Coronary artery (tissue), 2 donors: ENCODE results near the gene MUC16.

Experiments
- DNase-seq: peaks from one replicate; pipeline ENCODE4 v3.0.0-alpha.2; 2017; ENCODE audit warnings: low spot score
- H3K27ac ChIP-seq, 2 donors: fragments of 200-600 bp; sonication (generic); one replicate each; pipeline ENCODE4 v1.5.1; 2016 to 2019
- H3K4me3 ChIP-seq: fragments of 200-600 bp; sonication (generic); 2 replicates; pipeline ENCODE4 v1.5.1; 2016; ENCODE audit warnings: mild to moderate bottlenecking, moderate library complexity
- TF ChIP-seq, protein P1 (sequence below): fragments of 200-600 bp; sonication (generic); IDR thresholded peaks from one replicate; pipeline ENCODE4 v1.5.1; 2019; ENCODE audit warnings: antibody characterized with exemption

The MUC16 gene

DNA sequence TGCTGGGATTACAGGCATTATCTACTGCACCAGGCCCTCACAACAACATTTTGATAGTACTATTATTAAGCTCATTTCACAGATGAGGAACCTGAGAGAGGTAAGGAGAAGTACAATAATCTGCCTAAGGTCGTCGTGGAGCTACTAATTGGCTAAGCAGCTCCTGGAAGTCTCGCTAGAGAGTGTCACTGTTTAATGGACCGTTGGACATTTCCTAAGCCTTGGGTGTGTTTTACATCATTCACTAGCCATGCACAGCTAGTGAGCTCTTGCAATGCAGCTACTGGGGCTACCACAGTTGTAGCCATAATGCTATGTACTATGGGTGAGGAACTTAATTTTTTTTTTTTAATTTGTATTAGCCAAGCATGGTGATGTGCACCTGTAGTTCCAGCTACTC, 42.7 kb upstream of the MUC16 start:
- TF ChIP-seq, protein P1, sequence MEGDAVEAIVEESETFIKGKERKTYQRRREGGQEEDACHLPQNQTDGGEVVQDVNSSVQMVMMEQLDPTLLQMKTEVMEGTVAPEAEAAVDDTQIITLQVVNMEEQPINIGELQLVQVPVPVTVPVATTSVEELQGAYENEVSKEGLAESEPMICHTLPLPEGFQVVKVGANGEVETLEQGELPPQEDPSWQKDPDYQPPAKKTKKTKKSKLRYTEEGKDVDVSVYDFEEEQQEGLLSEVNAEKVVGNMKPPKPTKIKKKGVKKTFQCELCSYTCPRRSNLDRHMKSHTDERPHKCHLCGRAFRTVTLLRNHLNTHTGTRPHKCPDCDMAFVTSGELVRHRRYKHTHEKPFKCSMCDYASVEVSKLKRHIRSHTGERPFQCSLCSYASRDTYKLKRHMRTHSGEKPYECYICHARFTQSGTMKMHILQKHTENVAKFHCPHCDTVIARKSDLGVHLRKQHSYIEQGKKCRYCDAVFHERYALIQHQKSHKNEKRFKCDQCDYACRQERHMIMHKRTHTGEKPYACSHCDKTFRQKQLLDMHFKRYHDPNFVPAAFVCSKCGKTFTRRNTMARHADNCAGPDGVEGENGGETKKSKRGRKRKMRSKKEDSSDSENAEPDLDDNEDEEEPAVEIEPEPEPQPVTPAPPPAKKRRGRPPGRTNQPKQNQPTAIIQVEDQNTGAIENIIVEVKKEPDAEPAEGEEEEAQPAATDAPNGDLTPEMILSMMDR = no peak
- no peak for DNase-seq
- H3K27ac ChIP-seq = no peak overlapping the region
- H3K4me3 ChIP-seq = no peak overlapping the region

DNA sequence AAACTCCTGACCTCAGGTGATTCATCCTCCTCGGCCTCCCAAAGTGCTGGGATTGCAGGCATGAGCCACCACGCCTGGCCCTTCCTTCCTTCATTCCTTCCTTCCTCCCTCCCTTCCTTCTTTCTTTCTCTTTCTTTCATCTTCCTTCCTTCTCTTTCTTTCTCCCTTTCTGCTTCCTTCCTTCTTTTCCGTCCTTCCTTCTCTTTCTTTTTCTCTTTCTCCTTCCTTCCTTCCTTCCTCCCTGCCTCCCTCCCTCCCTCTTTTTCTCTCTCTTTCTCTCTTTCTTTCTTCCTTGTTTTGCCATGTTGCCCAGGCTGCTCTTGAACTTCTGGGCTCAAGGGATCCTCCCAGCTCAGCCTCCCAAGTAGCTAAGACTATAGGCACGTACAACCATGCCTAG, 36.5 kb upstream of the MUC16 start:
- Histone ChIP-seq H3K27ac (no peak overlapping the region), H3K4me3 (no peak overlapping the region)
- DNase-seq = no peak
- TF ChIP-seq, protein P1 = no peak

DNA sequence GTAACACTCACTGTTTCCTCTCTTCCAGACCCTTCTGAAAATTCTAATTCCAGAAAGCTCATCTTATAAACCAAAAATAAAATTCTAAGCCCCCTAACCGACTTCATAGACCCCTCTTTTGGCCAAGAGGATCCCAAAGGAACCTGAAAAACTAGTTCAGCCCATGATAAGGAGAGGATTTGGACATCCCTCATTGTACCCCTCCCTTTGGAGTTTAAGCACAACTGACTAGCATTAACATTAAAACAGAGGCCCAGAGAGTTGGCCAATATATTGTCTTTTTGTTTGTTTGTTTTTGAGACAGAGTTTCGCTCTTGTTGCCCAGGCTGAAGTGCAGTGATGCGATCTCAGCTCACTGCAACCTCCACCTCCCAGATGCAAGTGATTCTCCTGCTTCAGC, 34.2 kb upstream of the MUC16 start:
- no peak for DNase-seq
- TF ChIP-seq, protein P1 = no peak
- no peak overlapping the region for H3K4me3 ChIP-seq
- no peak overlapping the region for H3K27ac ChIP-seq

DNA sequence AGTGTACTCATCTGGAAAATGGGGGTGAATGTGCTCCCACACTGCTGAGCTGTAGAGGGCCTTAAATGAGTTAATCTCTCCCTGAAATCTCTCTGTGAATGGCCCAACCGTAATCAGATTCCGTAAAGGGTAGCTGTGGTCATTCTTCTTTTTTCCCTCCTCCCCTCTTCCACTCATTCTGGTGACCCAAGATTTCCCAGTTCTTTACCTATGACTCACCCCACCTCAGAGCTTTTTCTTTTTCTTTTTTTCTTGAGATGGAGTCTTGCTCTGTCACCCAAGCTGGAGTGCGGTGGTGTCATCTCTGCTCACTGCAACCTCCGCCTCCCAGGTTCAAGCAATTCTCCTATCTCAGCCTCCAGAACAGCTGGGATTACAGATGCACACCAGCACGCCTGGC, 33.3 kb upstream of the MUC16 start:
- no peak for DNase-seq
- Histone ChIP-seq H3K27ac (no peak overlapping the region), H3K4me3 (no peak overlapping the region)
- TF ChIP-seq, protein P1 = no peak

DNA sequence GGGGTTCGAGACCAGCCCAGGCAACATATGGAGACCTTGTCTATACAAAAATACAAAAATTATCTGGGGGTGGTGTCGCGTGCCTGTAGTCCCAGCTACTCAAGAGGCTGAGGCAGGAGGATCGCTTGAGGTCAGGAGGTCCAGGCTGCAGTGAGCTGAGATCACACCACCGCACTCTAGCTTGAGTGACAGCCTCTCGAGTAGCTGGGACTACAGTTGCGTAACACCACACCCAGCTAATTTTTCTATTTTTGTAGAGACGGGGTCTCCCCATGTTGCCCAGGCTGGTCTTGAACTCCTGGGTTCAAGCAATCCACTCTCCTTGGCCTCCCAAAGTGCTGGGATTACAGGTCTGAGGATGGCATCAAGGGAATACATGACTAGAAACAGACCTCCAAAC, 30.8 kb upstream of the MUC16 start:
- Histone ChIP-seq H3K4me3 (no peak overlapping the region), H3K27ac (no peak overlapping the region)
- DNase-seq = no peak
- TF ChIP-seq, protein P1 = no peak

DNA sequence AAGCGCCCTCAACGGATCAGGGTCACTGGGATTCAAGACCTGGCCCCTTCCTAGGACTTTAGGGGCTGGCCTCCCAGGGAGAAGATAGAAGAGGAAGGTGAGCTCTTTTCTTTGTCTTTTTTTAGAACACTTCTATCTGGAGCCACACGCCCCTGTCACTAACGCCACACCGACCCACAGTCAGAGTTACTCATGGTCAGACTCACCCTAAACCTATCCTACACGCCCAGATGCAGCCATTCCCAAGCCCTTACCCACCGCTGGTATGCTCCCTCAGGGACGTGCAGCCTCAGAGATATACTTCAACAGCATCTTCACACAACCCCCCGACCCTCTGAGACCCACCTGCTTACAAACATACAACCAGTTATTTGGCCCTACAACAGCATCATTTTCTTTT, 29.9 kb upstream of the MUC16 start:
- no peak for DNase-seq
- H3K27ac ChIP-seq = no peak overlapping the region
- H3K4me3 ChIP-seq = no peak overlapping the region
- TF ChIP-seq, protein P1 = no peak

DNA sequence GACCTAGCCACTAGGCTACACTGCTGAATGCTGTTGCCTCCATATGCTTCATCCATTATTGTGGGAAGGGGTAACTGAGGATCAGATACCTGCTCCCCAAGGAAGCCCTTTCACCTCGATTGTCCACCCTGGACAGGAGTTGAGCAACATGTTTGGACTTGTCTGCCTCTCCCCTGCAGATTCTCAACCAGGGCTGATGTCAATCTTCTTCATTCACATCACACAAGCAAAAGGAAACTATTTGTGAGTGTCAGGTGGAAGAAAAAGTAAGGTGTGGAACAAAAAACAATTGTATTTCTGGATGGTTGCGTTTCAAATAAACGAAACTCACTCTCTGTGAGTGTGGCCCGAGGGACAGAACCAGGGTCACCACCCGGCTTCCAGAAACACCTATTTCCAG, 29.5 kb upstream of the MUC16 start:
- DNase-seq = no peak
- TF ChIP-seq, protein P1 = no peak
- no peak overlapping the region for H3K4me3 ChIP-seq
- H3K27ac ChIP-seq = no peak overlapping the region
